VCaP (cell line): ENCODE measurements around the gene LRRN3.

Experiments
- H3K27ac ChIP-seq: fragments of 450-650 bp; 2 replicates; pipeline ENCODE4 v1.5.1; 2017
- TF ChIP-seq, protein P1 (sequence below): fragments of 450-650 bp; conservative IDR thresholded peaks from 2 replicates; pipeline ENCODE4 v1.5.1; 2017; ENCODE audit warnings: mild to moderate bottlenecking, moderate library complexity

Gene LRRN3

DNA sequence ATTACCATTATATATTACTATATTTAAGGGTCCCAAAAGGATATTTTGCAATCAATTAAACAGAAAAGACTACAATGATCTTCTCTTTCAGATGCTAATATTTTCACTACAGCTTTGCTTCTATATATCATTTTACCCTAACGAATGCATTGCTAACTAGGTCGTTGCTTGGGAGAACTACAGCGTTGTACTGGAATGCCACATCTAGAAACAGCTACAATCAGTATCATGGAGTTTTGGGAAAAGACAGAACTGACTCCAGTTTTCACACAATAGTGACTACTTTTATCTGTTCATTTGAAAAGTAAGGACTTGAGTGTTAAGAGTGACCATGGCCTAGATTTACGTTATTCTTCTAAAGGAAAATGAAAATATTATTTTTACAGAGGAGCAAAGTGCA is 38.5 kb downstream of the LRRN3 start:
- no peak overlapping the region for H3K27ac ChIP-seq
- TF ChIP-seq, protein P1, sequence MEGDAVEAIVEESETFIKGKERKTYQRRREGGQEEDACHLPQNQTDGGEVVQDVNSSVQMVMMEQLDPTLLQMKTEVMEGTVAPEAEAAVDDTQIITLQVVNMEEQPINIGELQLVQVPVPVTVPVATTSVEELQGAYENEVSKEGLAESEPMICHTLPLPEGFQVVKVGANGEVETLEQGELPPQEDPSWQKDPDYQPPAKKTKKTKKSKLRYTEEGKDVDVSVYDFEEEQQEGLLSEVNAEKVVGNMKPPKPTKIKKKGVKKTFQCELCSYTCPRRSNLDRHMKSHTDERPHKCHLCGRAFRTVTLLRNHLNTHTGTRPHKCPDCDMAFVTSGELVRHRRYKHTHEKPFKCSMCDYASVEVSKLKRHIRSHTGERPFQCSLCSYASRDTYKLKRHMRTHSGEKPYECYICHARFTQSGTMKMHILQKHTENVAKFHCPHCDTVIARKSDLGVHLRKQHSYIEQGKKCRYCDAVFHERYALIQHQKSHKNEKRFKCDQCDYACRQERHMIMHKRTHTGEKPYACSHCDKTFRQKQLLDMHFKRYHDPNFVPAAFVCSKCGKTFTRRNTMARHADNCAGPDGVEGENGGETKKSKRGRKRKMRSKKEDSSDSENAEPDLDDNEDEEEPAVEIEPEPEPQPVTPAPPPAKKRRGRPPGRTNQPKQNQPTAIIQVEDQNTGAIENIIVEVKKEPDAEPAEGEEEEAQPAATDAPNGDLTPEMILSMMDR: no peak

DNA sequence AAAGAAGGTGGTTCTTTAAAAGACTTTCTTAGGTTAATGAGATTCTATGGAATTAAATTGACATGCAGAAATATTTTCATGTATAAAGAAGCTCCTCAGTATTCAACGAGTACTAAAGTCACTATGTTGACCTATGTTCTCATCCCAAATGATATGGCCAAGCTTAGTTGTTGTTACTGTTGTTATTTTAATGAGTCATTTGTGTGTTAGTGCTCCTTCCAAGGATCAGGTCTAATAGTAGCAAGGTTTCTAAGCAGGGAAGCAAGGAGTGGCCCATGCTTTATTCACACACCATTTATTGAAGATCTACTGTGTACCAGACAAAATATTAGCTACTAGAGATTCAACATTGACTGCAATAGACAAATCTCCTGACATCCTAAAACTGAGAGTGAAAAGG is 41.9 kb downstream of the LRRN3 start:
- H3K27ac ChIP-seq: no peak overlapping the region
- TF ChIP-seq, protein P1: no peak

DNA sequence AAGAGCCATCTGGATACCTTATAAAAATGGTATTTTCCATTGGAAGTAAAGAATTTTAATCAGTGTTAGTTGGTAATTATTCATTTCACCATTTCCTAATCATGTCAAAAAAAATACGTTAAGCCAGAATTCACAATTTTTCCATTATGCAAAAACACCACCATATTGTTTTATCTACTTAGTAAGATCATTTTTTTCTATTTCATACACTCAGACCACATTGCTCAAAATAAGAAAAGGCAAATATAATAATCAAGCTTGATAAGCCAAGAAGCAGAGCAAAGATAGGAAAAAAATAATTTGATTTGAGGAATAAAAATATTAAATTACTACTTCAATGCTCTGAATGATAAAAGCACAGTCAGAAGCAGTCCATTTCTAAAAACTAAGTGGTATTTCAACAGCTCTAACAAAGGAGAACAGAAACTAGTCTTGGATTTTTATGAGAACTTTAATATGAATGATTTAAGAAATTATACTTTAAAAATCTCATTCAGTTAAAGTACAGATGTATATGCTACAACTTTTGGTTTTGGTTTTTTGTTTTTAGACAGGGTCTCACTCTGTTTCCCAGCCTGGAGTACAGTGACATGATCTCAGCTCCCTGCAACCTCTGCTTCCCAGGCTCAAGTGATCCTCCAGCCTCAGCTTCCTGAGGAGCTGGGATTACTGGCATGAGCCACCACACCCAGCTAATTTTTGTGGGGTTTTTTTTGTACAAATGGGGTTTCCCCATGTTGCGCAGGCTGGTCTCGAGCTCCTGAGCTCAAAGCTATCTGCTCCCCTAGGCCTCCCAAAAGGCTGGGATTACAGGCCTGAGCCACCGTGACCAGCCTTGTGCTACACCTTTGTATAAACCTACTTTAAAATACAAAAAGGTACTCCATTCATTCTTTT is 46.6 kb downstream of the LRRN3 start:
- peak overlapping the region; percentile 50 for H3K27ac ChIP-seq
- TF ChIP-seq, protein P1: no peak

DNA sequence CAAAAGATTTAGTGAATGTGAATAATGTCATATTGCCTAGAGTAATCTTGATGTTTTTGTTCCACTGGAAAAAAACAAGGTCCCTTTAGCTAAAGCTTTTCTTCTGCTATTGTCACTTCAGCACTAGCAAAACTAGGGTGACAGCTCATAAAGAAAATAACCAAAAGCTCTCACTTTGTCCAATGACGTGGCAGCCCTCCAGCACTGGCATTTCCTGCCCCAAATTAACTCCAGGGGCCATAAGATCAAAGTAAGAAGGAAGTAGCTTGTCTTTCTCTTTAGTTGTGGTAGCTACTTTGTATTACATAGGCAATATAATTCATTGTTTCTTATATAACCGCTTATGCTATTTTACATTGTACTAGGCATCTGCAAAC is 47.3 kb downstream of the LRRN3 start:
- peak overlapping the region; percentile 50 for H3K27ac ChIP-seq
- TF ChIP-seq, protein P1: no peak

DNA sequence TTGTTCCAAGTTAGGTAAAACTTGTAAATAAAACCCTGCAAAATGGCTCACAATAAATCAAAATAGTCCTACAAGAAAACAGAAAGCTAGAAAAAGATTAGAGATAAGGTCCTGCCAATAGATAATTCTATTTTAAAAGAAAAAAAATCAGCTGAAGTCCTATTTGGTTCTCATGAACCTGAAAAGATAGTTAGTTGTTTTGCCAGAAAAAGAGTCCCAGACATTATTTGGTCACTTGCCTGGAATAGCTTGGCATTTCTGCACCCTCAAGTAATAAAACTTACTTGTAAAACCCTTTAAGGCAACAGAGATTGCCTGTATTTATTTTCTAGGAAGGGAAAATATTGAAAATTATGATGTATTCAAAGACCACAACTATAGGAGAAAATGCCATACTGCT is 47.7 kb downstream of the LRRN3 start:
- TF ChIP-seq, protein P1: no peak
- peak overlapping the region; percentile 50 for H3K27ac ChIP-seq

DNA sequence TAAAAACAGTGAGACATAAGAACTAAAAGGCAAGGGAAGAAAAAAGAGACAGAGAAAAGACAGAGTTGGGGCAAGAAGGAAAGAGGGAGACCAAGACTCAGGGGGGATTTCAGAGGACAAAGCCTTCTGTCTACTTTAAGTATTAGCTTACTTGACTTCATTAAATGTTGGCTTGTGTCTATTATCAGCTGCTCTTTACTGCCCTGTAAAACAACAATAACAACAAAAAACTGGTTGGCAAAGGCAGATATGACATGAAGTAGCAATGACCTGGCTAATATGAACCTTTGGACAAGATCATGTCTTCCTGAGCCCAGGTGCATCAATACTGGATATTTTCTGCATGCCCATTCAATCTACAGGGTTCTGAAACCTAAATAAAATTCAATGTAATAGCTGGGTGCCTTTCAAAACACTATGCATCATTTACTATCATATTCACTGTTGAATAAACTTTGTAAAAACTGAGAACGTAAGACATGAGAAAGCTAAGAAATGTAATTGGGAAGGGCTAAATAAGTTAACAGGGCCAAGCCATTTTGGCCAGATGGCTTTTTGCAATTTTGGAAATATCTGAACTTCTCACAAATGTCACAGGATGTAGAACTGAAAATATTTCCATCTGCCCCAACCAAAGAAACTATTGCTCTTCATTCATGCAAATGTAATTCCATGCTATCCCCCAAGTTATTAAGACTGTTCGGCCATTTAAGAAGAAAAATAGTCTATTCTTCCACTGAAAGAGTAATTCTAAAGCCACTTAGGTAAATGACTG is 49.4 kb downstream of the LRRN3 start:
- TF ChIP-seq, protein P1: no peak
- no peak overlapping the region for H3K27ac ChIP-seq

DNA sequence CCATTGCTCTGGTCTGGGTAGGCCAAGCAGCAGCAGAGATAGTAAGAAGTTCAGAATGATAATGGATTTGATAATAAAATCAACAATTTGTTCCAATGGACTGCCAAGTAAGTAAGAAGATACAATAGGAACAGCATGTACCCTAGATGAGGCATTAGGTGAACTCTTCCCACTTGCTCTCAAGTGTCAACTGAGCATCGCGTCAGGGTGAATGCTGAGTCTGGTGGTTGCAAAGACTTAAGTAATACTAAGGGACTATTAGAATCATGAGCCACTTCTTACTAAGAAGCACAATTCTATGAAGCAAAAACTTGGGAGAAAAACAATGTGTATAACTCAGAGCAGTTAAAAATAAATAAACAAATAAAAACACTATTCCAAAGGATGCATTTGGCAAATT is 54.5 kb downstream of the LRRN3 start:
- TF ChIP-seq, protein P1: no peak
- H3K27ac ChIP-seq: no peak overlapping the region
